Suprapubic skin (tissue), 4 donors: ENCODE data around the gene CAVIN2. TPM values are rescaled to one million over a fixed set of nuclear protein-coding genes. Genes with fewer than 3 reads are reported as not detected.

Experiments used
- DNase-seq, 2 donors: peaks; one replicate each; pipeline ENCODE4 v3.0.0-alpha.2; 2019; ENCODE audit warnings: low spot score in 2 of 2
- H3K27ac ChIP-seq: fragments of 200-600 bp; sonication (generic); one replicate; pipeline ENCODE4 v1.5.1; 2019
- H3K27me3 ChIP-seq: fragments of 200-600 bp; sonication (generic); one replicate; pipeline ENCODE4 v1.5.1; 2019
- H3K36me3 ChIP-seq: fragments of 200-600 bp; sonication (generic); one replicate; pipeline ENCODE4 v1.5.1; 2019
- H3K4me1 ChIP-seq: fragments of 200-600 bp; sonication (generic); one replicate; pipeline ENCODE4 v1.5.1; 2019
- H3K4me3 ChIP-seq: fragments of 200-600 bp; sonication (generic); one replicate; pipeline ENCODE4 v1.5.1; 2019; ENCODE audit warnings: mild to moderate bottlenecking
- H3K9me3 ChIP-seq: fragments of 200-600 bp; sonication (generic); one replicate; pipeline ENCODE4 v1.5.1; 2019
- EP300 ChIP-seq: sonication (generic); formaldehyde crosslinking; IDR thresholded peaks from one replicate; pipeline ENCODE4 v1.6.1; 2017; ENCODE audit warnings: antibody characterized with exemption
- POLR2A ChIP-seq, 2 donors: fragments of 450-650 bp; IDR thresholded peaks; one replicate each; pipeline ENCODE4 v1.6.1; 2017; ENCODE audit warnings: antibody characterized with exemption in 2 of 2, mild to moderate bottlenecking in 2 of 2, moderate library complexity in 2 of 2
- POLR2AphosphoS5 ChIP-seq, 3 donors: sonication (generic); formaldehyde crosslinking; IDR thresholded peaks; one replicate each; pipeline ENCODE4 v1.6.1; 2017; ENCODE audit warnings: antibody characterized with exemption in 3 of 3
- WGBS: methylation state at CpG from one replicate; pipeline ENCODE4 v1.1.5; 2018; 5-methylcytosine and 5-hydroxymethylcytosine counted together
- total RNA-seq, 4 donors: library from RNA; depleted of rRNA; stranded (reverse); fragments of >200 nt; gene quantifications; one replicate each; pipeline ENCODE4 v1.1.0, GENCODE V29; 2016
- TF ChIP-seq, protein P1 (sequence below), 2 donors: fragments of 200-600 bp in 1 of 2; fragments of 450-650 bp in 1 of 2; sonication (generic) in 1 of 2; IDR thresholded peaks; one replicate each; pipeline ENCODE4 v1.5.1; 2016 to 2019; ENCODE audit warnings: antibody characterized with exemption in 2 of 2, mild to moderate bottlenecking in 1 of 2, moderate library complexity in 1 of 2

The CAVIN2 gene
- total RNA-seq, 4 donors from 2014 or later, result 3.8 to 12.9 (median 6.7) TPM

DNA sequence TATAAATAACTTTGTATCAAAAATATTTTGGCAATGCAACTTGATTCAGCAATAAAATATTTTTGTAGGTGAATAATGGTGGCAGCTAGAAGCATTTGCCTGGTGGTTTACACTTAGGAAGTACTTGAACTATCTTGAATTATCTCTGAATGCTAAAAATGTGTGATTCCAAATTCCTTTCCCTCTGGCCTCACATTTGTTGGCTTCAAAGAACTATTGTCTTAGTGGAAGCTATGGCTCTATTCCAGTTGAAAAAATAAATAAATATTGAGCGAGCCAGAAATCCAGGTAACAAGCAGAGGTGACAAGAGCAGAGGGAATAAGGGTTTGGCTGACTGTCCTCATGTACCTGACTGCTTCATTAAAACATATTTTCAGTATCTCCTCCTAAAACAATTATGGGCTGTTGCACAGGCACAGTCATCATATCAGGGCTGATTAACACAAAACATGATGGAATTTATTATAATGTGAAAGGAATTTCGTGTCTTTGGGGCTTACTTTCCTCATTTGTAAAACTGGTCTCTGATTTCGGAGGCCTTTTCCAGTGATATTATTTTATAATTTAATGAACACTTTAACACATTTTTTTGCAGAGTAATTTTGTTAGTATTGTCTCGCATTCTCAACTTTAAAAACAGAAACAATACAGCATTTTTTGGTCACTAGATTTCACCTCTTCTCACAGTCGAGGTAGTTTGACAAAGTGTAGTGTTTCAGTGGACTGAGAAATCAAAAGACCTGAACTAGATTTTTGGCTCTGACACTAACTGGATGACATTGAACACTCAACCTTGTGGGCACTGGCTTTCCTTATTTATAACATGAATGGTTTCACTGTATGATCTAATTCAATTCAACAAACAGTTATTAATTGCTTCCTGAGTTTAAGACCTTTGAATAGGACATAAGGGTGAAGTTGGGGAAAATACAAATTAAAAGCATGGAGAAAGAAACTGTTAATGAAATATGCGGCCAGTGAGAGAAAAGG, 7.8 kb upstream of the CAVIN2 start:
- Histone ChIP-seq H3K4me1 (no peaks in the 10 kb centered on the region), H3K27ac (no peak overlapping the region), H3K27me3 (no peaks in the 10 kb centered on the region), H3K4me3 (no peak overlapping the region), H3K36me3 (no peaks in the 10 kb centered on the region), H3K9me3 (no peaks in the 10 kb centered on the region)
- TF ChIP-seq, protein P1, sequence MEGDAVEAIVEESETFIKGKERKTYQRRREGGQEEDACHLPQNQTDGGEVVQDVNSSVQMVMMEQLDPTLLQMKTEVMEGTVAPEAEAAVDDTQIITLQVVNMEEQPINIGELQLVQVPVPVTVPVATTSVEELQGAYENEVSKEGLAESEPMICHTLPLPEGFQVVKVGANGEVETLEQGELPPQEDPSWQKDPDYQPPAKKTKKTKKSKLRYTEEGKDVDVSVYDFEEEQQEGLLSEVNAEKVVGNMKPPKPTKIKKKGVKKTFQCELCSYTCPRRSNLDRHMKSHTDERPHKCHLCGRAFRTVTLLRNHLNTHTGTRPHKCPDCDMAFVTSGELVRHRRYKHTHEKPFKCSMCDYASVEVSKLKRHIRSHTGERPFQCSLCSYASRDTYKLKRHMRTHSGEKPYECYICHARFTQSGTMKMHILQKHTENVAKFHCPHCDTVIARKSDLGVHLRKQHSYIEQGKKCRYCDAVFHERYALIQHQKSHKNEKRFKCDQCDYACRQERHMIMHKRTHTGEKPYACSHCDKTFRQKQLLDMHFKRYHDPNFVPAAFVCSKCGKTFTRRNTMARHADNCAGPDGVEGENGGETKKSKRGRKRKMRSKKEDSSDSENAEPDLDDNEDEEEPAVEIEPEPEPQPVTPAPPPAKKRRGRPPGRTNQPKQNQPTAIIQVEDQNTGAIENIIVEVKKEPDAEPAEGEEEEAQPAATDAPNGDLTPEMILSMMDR (IDR thresholded peaks at IDR 0.05), result no peak
- TF ChIP-seq POLR2AphosphoS5 (IDR thresholded peaks at IDR 0.05), result no peak
- TF ChIP-seq EP300, result no peak
- WGBS, result 75% methylated on average over 6 of the region's 6 CpGs
- DNase-seq, result no peak

DNA sequence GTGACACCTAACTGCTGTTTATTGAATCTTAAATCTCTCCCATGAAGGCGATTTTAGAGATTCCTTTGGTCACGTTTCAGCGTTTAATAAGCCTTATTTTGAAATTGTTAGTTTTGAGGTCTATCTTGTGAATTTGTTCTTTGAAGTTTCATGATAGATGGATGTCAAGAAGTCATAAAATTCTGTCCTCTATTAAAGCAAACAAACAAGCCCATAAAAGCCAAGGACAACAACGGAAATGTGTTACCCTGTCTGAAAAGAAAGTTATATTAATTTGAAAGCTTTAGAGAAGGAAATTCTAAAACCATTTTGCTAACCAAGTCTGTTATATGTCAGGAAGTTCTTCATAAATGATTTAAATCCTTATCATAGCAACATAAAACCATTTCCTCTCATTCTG, 7.0 kb upstream of the CAVIN2 start:
- H3K27me3 ChIP-seq, result no peaks in the 10 kb centered on the region
- TF ChIP-seq EP300 (no peak), POLR2A (IDR thresholded peaks at IDR 0.05) (no peak), POLR2AphosphoS5 (IDR thresholded peaks at IDR 0.05) (no peak)
- TF ChIP-seq, protein P1 (IDR thresholded peaks at IDR 0.05), result no peak
- H3K9me3 ChIP-seq, result no peaks in the 10 kb centered on the region
- H3K4me1 ChIP-seq, result no peaks in the 10 kb centered on the region
- H3K36me3 ChIP-seq, result no peaks in the 10 kb centered on the region
- no peak overlapping the region for H3K4me3 ChIP-seq
- DNase-seq, result no peak
- H3K27ac ChIP-seq, result no peak overlapping the region
- 67% methylated on average over 4 of the region's 4 CpGs for WGBS

DNA sequence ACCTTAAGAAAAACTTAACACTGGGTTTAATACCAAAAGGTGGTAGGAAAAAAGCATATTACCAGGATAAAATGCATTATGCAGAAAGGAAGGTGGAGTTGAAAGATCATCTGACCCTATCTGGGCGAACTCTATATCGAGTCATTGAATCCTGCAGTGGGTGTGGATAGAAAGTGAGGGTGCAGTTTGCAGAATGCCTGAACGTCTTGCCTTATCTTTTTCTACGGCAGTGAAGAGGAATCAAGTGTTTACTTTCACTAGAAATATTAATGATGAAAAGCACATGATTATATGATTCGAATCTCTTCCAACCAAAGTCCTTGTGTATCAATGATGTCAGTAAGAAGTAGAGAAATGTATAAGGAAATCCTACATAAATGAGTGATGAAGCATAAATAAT, 4.3 kb upstream of the CAVIN2 start:
- TF ChIP-seq POLR2AphosphoS5 (IDR thresholded peaks at IDR 0.05) (no peak), EP300 (no peak), POLR2A (IDR thresholded peaks at IDR 0.05) (no peak)
- TF ChIP-seq, protein P1 (IDR thresholded peaks at IDR 0.05), result no peak
- DNase-seq, result no peak
- Histone ChIP-seq H3K4me3 (no peak overlapping the region), H3K4me1 (peaks cover 12% of the 10 kb centered on the region), H3K9me3 (no peaks in the 10 kb centered on the region), H3K27ac (no peak overlapping the region), H3K36me3 (no peaks in the 10 kb centered on the region), H3K27me3 (no peaks in the 10 kb centered on the region)
- 89% methylated on average over 5 of the region's 5 CpGs for WGBS

DNA sequence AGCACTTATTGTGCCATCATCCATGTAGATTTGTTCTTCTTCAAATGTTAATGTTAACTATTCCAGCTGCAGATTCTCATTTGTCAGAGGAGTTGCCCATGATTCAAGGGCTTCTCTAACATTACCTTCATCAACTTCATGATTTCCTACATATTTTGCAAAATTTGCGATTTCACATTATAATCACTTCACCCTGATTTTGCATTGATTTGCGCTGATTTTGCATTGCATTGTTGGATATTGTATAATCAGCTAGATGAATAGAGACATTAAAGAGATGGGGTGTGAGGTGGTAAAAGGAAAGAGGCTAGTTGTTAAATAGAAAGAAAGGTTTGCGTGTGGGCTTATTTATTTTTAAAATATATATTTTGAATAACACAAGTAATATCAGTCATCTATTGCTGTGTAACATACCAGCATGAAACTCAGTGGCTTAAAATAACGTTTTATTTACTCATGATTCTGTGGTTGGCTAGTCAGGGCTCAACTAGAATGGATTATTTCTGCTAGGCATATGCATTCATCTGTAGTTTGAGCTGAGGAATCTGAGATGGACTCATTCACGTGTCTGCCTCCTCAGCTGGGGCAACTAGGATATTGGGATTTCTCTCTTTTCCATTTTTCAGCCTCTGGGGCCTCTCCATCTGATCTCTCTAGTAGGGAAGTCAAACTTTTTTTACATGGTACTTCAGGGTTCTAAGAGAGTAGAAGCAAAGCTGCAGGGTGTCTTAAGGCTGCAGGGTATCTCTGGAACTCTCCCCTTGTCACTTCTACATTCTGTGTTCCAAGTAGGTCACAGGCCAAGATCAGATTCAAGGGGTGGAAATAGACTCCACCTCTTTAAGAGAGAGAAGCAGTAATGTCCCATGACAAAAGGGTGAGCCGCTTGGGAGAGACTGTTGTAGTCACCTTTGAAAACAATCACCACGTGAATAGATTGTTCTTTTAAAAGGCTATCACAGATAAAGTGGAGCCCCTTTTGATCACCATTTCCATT, 2.2 kb upstream of the CAVIN2 start:
- TF ChIP-seq, protein P1 (IDR thresholded peaks at IDR 0.05), result no peak
- TF ChIP-seq POLR2AphosphoS5 (IDR thresholded peaks at IDR 0.05) (no peak), EP300 (no peak), POLR2A (IDR thresholded peaks at IDR 0.05) (no peak)
- no peak overlapping the region for H3K4me3 ChIP-seq
- H3K27ac ChIP-seq, result no peak overlapping the region
- 92% methylated on average over 7 of the region's 7 CpGs for WGBS
- H3K4me1 ChIP-seq, result peaks cover 28% of the 10 kb centered on the region
- H3K27me3 ChIP-seq, result no peaks in the 10 kb centered on the region
- no peak for DNase-seq
- H3K9me3 ChIP-seq, result no peaks in the 10 kb centered on the region
- no peaks in the 10 kb centered on the region for H3K36me3 ChIP-seq
